ENCODE results near the gene CHERP. TPM values are rescaled to one million over a fixed set of nuclear protein-coding genes. Genes with fewer than 3 reads are reported as not detected.

Gene CHERP
- total and polyA plus RNA-seq, 2 of the 4 experiments (the other 2 are of a cell fraction), result 0.54 to 13.5 TPM

DNA sequence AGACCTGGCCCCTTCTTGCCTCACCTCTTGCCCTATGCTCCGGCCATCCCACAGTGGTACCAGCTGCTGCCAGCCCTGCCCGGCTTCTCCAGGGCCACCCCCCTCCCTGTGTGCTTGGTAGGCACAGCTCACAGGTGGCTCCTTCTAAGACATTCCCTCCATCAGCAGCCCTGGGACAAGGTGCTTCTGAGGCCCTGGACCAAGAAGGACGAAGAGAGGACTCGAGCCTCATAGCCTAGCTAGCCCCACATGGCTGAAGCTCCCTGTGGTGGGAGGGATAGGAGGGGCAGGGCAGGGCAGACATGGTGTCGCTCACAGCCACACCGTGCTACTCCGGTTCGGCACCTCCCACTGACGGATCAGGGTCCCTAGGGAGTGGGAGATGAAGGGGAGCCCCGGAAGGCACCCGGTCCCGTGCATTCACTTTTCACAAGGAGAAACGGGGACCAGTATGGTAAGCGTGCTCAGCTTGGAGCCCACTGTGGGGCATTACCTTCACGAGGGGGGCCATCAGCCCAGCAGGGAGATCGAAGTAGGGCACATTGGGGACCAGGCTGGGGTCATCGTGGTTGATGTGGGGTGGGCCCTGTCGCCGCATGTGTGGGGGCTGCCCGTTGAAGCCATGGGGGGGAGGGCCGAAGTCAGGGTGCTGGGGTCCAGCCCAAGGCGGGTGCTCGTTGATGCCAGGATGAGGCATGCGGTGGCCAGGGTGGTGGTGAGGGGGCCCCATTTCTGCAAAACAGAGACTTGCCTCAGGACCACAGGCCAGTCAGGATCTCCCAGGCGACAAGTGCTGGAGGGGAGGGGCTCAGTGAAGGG, 19.5 kb downstream of the CHERP start (continued):
- TF ChIP-seq, protein P1, sequence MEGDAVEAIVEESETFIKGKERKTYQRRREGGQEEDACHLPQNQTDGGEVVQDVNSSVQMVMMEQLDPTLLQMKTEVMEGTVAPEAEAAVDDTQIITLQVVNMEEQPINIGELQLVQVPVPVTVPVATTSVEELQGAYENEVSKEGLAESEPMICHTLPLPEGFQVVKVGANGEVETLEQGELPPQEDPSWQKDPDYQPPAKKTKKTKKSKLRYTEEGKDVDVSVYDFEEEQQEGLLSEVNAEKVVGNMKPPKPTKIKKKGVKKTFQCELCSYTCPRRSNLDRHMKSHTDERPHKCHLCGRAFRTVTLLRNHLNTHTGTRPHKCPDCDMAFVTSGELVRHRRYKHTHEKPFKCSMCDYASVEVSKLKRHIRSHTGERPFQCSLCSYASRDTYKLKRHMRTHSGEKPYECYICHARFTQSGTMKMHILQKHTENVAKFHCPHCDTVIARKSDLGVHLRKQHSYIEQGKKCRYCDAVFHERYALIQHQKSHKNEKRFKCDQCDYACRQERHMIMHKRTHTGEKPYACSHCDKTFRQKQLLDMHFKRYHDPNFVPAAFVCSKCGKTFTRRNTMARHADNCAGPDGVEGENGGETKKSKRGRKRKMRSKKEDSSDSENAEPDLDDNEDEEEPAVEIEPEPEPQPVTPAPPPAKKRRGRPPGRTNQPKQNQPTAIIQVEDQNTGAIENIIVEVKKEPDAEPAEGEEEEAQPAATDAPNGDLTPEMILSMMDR (conservative IDR thresholded peaks at IDR 0.05; ENCODE audit: low read depth, low read length), result no peak

DNA sequence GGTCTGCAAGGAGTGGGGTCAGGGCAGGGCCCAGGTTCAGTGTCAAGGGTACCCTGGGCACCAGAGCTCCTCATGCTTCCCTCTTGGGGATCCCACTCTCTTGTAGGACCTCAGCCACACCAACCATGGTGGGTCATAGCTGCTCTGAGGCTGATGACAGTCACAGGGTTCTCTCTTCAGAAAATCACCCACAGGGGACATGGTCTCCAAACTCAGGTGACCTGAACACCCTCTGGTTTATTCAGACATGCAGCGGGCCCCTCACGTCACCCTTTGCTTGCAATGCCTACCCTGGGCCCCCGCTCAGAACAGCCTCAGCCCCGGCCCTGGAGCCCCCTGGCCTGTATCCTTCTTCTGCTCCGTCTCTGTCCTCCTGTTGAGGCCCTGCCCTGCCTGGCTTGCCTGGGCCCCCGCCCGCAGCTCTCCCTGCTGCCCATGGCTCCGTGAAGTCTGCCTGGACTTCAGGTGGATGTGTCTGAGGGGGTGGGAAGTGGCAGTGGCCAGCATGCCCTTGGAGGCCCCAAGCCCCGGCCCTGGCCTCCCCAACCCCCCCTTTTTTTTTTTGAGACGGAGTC, 20.4 kb downstream of the CHERP start:
- H4K91ac ChIP-seq (ENCODE audit: insufficient read depth, low read depth, low read length), result no peak overlapping the region
- H2BK120ac ChIP-seq (ENCODE audit: low read depth, low read length), result no peak overlapping the region
- no peak overlapping the region for H2AFZ ChIP-seq (replicated peaks; ENCODE audit: low read length, poor library complexity)
- no peak overlapping the region for H2AK5ac ChIP-seq (ENCODE audit: low read depth, low read length)
- H3K79me1 ChIP-seq (ENCODE audit: low read depth in 1 of 2, low read length in 2 of 2), result peaks cover 3 to 13% of the 10 kb centered on the region in 2 experiments; a peak in 3 of 4 replicates
- no peak overlapping the region for H4K5ac ChIP-seq (ENCODE audit: low read depth, low read length)
- 100% methylated on average over 1 of the region's 10 CpGs; no CpG with 5 or more reads in 1 of the 2 experiments for WGBS, 2 experiments (ENCODE audit: extremely low coverage in 2 of 2, insufficient read length in 1 of 2)
- no peak overlapping the region for H3K27ac ChIP-seq (ENCODE audit: insufficient read depth, low read length)
- no peaks in the 10 kb centered on the region for H3K9me1 ChIP-seq (ENCODE audit: insufficient read depth, low read length)
- intact Hi-C loops (cut with micrococcal nuclease) (no loop called here), dilution Hi-C loops (cut with HindIII; ENCODE audit: low sequenced_read_pairs, unreplicated experiment) (no loop called here), in situ Hi-C loops (cut with MboI; ENCODE audit: low sequenced_read_pairs) (no loop called here)
- no peak overlapping the region for H2BK5ac ChIP-seq (ENCODE audit: low read depth, low read length, poor library complexity, severe bottlenecking)
- no peak overlapping the region for H3K4me2 ChIP-seq (ENCODE audit: low read depth, low read length)
- ATAC-seq (ENCODE audit: low read depth) (no peak), DNase-seq (no peak)
- H4K8ac ChIP-seq (ENCODE audit: low read depth in 2 of 2, low read length in 2 of 2), result no peak overlapping the region
- H3K14ac ChIP-seq (replicated peaks; ENCODE audit: low read depth, low read length), result no peak overlapping the region
- BruUV-seq (replicated peaks), result no TSS peak
- CTCF ChIA-PET, result no interaction called here
- POLR2A ChIA-PET (ENCODE audit: unreplicated experiment), result no interaction called here
- H3K9me3 ChIP-seq (ENCODE audit: control insufficient read depth, insufficient read depth, low read length), result no peaks in the 10 kb centered on the region
- no peak overlapping the region for H3K23ac ChIP-seq (ENCODE audit: low read depth, low read length)
- no peak overlapping the region for H3K56ac ChIP-seq (ENCODE audit: extremely low read depth, insufficient read depth, low read length)
- H4K20me1 ChIP-seq (ENCODE audit: insufficient read depth, low read length), result peaks cover 7% of the 10 kb centered on the region; the same call in 1 of the 2 replicates
- no peak overlapping the region for H3K4ac ChIP-seq (ENCODE audit: low read depth, low read length)
- no peak overlapping the region for H2AK9ac ChIP-seq (replicated peaks; ENCODE audit: low read depth, low read length, poor library complexity)
- no peak overlapping the region for H3K4me3 ChIP-seq (ENCODE audit: insufficient read depth, low read depth, low read length)
- H3K9ac ChIP-seq (ENCODE audit: low read depth, low read length), result no peak overlapping the region
- no peaks in the 10 kb centered on the region for H3K4me1 ChIP-seq (ENCODE audit: control insufficient read depth, insufficient read depth, low read length)
- H3K36me3 ChIP-seq (ENCODE audit: control insufficient read depth, insufficient read depth, low read length), result peaks cover 85% of the 10 kb centered on the region
- no peak overlapping the region for H2BK20ac ChIP-seq (ENCODE audit: low read depth, low read length)
- no peak overlapping the region for H2BK15ac ChIP-seq (ENCODE audit: low read depth, low read length)
- H3K18ac ChIP-seq (ENCODE audit: low read depth, low read length), result no peak overlapping the region
- H3K27me3 ChIP-seq (ENCODE audit: control insufficient read depth, insufficient read depth, low read length), result no peaks in the 10 kb centered on the region
- TF ChIP-seq NFE2L2 (IDR thresholded peaks at IDR 0.05; ENCODE audit: low read depth, low read length) (no peak), MAZ (IDR thresholded peaks at IDR 0.05; ENCODE audit: borderline replicate concordance, low read depth, low read length) (no peak), RFX5 (IDR thresholded peaks at IDR 0.05; ENCODE audit: low read depth, low read length) (no peak), MAFK (IDR thresholded peaks at IDR 0.05; ENCODE audit: low read depth, low read length) (no peak), RCOR1 (IDR thresholded peaks at IDR 0.05; ENCODE audit: insufficient replicate concordance, low read length) (no peak), RAD21 (IDR thresholded peaks at IDR 0.05; ENCODE audit: low read length) (no peak), SMC3 (IDR thresholded peaks at IDR 0.05; ENCODE audit: low read depth, low read length) (no peak), BHLHE40 (IDR thresholded peaks at IDR 0.05; ENCODE audit: low read depth, low read length) (no peak), POLR2A (IDR thresholded peaks at IDR 0.05; ENCODE audit: low read depth, low read length) (no peak)
- TF ChIP-seq, protein P2, sequence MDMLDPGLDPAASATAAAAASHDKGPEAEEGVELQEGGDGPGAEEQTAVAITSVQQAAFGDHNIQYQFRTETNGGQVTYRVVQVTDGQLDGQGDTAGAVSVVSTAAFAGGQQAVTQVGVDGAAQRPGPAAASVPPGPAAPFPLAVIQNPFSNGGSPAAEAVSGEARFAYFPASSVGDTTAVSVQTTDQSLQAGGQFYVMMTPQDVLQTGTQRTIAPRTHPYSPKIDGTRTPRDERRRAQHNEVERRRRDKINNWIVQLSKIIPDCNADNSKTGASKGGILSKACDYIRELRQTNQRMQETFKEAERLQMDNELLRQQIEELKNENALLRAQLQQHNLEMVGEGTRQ (IDR thresholded peaks at IDR 0.05; ENCODE audit: low read depth, low read length), result no peak
- TF ChIP-seq, protein P3, sequence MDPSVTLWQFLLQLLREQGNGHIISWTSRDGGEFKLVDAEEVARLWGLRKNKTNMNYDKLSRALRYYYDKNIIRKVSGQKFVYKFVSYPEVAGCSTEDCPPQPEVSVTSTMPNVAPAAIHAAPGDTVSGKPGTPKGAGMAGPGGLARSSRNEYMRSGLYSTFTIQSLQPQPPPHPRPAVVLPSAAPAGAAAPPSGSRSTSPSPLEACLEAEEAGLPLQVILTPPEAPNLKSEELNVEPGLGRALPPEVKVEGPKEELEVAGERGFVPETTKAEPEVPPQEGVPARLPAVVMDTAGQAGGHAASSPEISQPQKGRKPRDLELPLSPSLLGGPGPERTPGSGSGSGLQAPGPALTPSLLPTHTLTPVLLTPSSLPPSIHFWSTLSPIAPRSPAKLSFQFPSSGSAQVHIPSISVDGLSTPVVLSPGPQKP (IDR thresholded peaks at IDR 0.05; ENCODE audit: borderline replicate concordance, low read depth, low read length), result no peak
